ENCODE data around the gene ANAPC13.

Gene ANAPC13, protein sequence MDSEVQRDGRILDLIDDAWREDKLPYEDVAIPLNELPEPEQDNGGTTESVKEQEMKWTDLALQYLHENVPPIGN

GRCh38 chr3:134485718-134486576, at the start of gene ANAPC13, which contains the start of gene CEP63:
ANAPC13 (minus strand) TSS chr3:134485985; CDS start chr3:134482904, 3,081 bp downstream.
CEP63 (plus strand) TSS chr3:134486057; CDS start chr3:134495321, 9,264 bp downstream.
- no peak for FAIRE-seq

DNA sequence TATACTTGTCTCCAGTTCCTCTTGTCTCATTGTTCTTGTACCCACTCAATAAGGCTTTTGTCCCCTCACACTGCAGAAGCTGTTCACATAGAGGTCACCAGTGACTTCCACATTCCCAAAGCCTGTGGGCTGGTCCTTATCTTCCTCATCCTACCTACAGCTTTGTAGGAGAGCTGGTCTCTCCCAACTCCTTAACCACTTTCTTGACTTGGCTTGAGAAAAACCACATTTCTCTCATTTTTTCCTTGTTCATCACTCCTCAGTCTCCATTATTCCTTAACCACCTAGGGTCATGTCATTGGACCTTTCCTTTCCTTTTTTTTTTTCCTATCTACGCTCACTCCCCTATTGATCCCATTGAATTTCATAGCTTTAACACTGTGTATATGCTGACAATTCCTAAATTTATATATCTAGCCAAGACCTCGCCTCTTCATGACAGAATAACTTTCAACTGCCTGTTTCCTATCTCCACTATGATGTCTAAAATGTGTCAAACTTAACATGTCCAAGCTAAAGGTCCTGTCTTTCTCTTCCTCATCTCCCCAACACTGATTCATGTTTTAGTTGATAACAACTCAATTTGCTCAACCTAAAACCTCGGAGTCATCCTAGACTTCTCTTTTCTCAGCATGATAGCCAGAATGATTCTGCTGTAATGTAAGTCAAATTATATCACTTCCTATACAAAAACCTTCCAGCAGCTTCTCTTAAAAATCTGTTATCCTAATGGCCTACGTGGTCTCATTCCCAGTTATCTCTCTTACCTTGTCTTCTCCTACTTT, 49.6 kb upstream of the ANAPC13 start:
- FAIRE-seq = no peak

DNA sequence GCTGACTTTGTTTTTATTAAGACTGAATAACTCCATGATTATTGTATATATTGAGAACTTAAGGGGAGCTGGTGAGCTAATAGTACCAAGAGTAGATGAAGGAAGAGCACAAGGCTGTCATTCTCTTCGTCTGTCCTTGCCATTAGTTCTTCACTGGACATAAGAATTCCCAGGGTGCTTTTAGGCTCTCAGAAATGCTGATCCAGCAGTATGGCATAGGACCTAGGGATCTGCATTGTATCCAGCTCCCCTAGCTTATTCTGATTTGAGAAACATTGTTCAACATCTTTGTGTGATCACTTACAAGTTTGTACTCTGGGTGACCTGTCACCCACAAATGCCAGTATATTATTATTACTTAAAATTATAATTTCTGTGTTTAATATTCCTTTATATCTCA, 47.7 kb upstream of the ANAPC13 start:
- FAIRE-seq = no peak

- FAIRE-seq = no peak
Observed at GRCh38 chr3:134527538-134528186, 41.9 kb upstream of the ANAPC13 start.

DNA sequence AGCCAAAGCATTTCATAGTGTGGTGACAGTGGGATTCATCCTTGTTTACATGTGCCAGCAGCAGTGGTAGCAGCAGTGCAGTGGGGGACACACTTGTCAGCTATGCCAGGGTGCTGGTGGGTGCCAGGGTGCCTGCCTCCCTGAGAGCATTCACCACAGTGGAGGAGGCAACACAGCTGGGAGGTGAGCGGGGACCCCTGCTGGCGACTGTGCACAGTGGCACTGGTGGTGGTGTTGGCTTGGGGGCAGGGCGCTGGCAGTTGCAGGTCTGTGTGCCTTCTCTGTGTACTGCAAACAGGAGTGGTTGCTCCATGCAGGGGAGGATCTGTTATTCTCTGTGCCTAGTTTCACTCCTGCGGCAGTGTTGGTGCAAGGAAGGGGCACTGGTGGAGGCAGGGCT, 41.3 kb upstream of the ANAPC13 start:
- no peak for FAIRE-seq

GRCh38 chr3:134526319-134526718, 40.5 kb upstream of the ANAPC13 start:
- FAIRE-seq = no peak

- no peak for FAIRE-seq
Observed at GRCh38 chr3:134525293-134525692, 39.5 kb upstream of the ANAPC13 start.

DNA sequence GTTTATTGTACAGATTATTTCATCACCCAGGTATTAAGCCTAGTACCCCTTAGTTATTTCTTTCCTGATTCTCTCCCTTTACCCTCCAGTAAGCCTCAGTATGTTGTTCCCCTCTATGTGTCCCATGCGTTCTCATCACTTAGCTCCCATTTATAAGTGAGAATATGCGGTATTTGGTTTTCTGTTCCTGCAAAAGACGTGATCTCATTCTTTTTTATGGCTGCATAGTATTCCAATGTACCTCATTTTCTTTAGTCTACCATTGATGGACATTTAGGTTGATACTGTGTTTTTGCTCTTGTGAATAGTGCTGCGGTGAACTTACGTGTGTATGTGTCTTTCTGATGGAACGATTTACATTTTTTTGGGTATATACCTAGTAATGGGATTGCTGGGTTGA, 36.8 kb upstream of the ANAPC13 start:
- no peak for FAIRE-seq

- no peak for FAIRE-seq
Observed at GRCh38 chr3:134517791-134518190, 32.0 kb upstream of the ANAPC13 start.

GRCh38 chr3:134516905-134517304, 31.1 kb upstream of the ANAPC13 start:
- FAIRE-seq = no peak

GRCh38 chr3:134511500-134511899, 25.7 kb upstream of the ANAPC13 start:
- FAIRE-seq = no peak

DNA sequence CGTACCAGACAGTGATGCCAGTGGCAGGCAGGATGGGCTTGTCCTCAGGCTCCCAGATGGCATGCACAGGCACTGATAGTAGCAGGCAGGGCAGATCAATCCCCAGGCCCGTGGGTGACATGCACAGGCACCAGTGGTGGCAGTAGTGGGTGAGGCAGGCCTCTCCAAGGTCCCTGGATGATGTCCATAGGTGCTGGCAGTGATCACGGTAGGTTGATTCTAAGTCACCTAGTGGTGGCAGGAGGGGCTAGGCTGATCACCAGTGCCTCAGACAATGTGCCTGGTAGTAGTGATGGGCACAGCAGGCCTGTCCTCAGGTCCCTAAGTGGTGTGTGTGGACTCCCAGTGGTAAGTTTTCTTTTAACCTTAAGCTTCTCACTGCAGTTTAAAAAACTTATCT, 19.7 kb upstream of the ANAPC13 start:
- FAIRE-seq = no peak

GRCh38 chr3:134504132-134504531, 18.3 kb upstream of the ANAPC13 start:
- FAIRE-seq = no peak

- no peak for FAIRE-seq
Observed at GRCh38 chr3:134503266-134503665, 17.5 kb upstream of the ANAPC13 start.

GRCh38 chr3:134496471-134497071, 10.8 kb upstream of the ANAPC13 start:
- no peak for FAIRE-seq

- no peak for FAIRE-seq
Observed at GRCh38 chr3:134495980-134496379, 10.2 kb upstream of the ANAPC13 start.

DNA sequence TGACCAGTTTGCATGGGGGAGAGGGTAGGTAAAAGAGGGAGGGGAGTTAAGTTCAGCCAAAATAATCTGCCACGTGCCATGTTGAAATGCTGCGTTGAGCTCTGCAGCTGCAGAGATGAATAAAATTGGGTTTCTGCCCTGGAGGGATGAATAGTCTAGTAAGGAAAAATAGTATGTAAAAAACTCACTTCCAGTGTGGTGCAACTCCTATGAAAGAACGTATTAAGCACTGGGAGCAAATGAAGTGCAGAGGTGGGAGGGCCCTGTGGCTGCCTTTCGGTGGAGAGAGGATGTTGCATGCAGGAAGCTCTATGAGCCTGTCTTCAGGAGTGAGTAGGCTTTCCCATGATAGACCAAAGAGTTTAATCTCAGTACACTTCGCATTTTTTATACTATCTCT, 8.7 kb upstream of the ANAPC13 start:
- no peak for FAIRE-seq

DNA sequence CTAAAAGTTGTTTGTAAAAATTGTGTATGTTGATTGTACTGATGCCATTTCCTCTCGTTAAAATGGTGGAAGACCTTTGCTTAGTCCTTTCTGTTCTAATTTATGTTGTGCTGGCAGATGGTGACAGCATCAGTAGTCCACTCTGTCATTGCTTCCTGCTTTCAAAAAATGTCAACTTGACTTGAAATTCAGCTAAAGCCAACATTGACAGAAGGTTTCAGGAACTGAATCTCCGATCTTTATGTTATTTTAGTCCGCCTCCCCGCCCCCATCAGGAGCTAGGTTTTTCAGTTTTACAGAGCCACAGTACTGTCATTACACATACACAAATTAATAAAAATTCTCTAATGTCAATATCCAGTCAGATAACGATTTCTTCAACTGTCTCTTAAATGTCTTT, 1.6 kb upstream of the ANAPC13 start:
- no peak for FAIRE-seq

DNA sequence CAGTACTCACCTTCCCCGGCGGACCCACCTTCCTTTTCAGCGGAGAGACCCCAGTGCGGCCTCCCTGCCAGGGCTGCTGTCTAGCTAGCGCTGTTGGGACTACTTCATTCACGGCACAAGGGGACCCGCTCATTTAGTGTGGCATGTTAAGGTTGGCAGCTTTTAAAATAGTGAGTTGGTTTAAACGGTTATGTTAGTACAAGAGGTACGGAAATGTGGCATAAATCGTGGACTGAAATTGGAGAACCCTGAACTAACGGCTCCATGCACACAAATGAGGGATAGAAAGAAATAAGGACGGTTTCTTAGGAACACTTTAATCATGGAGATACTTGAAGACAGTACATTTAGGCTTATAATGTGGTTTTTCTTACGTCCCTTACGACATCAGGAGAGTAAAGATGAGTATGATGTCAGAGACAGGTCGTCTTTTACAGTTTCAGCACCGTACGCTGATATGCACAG, 824 bp upstream of the ANAPC13 start:
- FAIRE-seq = no peak

GRCh38 chr3:134485075-134485717, 589 bp downstream of the ANAPC13 start:
- FAIRE-seq = no peak

GRCh38 chr3:134483195-134483900, 2.4 kb downstream of the ANAPC13 start:
- no peak for FAIRE-seq

All from colon (tissue), 2 donors.